ENCODE data around the gene CD22.

DNA sequence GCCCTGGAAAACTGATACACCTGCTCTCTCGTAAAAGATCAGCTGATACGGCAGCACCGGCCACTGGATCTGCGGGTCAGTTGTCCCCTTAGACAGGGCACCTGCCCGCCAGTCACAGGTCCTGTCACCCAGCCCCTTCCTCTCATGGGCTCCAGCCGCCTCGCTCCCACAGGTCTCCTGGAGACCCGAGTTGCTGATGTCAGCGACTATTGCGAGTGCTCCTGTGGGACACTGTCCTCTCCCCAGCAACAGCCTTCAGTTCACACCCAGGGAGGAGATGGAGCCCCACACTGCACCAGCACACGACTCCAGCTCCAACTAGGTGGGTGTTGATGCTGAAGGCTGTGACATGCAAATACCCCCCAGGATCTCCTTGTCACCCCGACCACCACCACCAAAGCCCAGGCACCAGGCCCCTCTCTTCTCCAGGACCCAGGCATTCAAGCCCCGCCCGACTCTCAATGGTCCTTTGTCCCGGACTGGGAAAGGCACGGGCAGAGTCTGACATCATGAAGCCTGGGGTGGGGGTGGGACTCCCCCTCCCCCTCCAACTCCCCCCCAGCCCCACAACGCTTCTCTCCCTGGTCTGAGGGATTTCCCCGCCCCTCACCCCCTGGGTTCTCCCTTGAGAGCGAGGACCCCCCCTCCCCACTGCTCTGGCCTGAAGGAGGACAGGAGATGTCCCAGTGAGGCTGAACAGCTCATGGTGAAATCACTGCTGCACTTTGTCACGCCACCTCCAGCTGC lies 38.4 kb upstream of the CD22 start:
- no peak for TF ChIP-seq EP300 (IDR thresholded peaks at IDR 0.05)
- no peak for TF ChIP-seq CTCF (IDR thresholded peaks at IDR 0.05)
- TF ChIP-seq POLR2A (IDR thresholded peaks at IDR 0.05), result no peak

All from sigmoid colon (tissue), 4 donors.